Measurements from ENCODE around the gene RFX5.
A peak's percentile ranks its signal among the peaks of the same experiment; 100 is the strongest.
"Not testable (repeated sequence)": the region's sequence is repeated elsewhere in the genome, so short reads cannot be mapped to it uniquely, and the experiment has no call there.

RFX5 gene

GRCh38 chr1:151352021-151352718, 5.1 kb upstream of the RFX5 start:
- Histone ChIP-seq H3K9ac (ENCODE audit: low read length) (no peak overlapping the region), H3K9me3 (ENCODE audit: control insufficient read depth, insufficient read depth, low read depth, low read length) (peaks cover 14% of the 10 kb centered on the region), H3K4me1 (ENCODE audit: control insufficient read depth, insufficient read depth, low read length) (peaks cover 8% of the 10 kb centered on the region), H3K27ac (ENCODE audit: low read depth, low read length) (no peak overlapping the region), H3K36me3 (ENCODE audit: control insufficient read depth, insufficient read depth, low read length) (no peaks in the 10 kb centered on the region), H3K27me3 (ENCODE audit: control insufficient read depth, insufficient read depth, low read length) (no peaks in the 10 kb centered on the region), H3K4me3 (ENCODE audit: low read depth, low read length) (no peak overlapping the region)

DNA sequence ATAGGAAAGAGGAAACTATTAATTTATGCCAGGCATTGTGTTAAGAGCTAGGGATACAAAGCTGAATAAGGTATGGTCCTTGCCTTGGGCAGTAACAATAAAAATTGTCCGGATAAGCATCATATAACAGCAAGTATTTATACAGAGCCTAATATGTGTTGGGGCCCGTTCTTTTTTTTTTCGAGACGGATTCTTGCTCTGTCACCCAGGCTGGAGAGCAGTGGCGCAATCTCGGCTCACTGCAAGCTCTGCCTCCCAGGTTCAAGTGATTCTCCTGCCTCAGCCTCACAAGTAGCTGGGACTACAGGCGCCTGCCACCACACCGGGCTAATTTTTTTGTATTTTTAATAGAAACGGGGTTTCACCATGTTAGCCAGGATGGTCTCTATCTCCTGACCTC, 3.3 kb upstream of the RFX5 start:
- H3K27ac ChIP-seq (ENCODE audit: low read depth, low read length); H3K4me3 ChIP-seq (ENCODE audit: low read depth, low read length); H3K9ac ChIP-seq (ENCODE audit: low read length); H3K27me3 ChIP-seq (ENCODE audit: control insufficient read depth, insufficient read depth, low read length); H3K36me3 ChIP-seq (ENCODE audit: control insufficient read depth, insufficient read depth, low read length): not testable (repeated sequence)
- Histone ChIP-seq H3K9me3 (ENCODE audit: control insufficient read depth, insufficient read depth, low read depth, low read length) (peaks cover 14% of the 10 kb centered on the region), H3K4me1 (ENCODE audit: control insufficient read depth, insufficient read depth, low read length) (peaks cover 15% of the 10 kb centered on the region)

GRCh38 chr1:151347523-151348246, 633 bp upstream of the RFX5 start:
- no peaks in the 10 kb centered on the region for H3K27me3 ChIP-seq (ENCODE audit: control insufficient read depth, insufficient read depth, low read length)
- H3K9ac ChIP-seq (ENCODE audit: low read length) = peak overlapping the region; percentile 29
- peaks cover 30% of the 10 kb centered on the region for H3K36me3 ChIP-seq (ENCODE audit: control insufficient read depth, insufficient read depth, low read length)
- H3K4me1 ChIP-seq (ENCODE audit: control insufficient read depth, insufficient read depth, low read length) = peaks cover 15% of the 10 kb centered on the region
- H3K9me3 ChIP-seq (ENCODE audit: control insufficient read depth, insufficient read depth, low read depth, low read length) = peaks cover 14% of the 10 kb centered on the region
- peak overlapping the region; percentile 12; the same call in 1 of the 2 replicates for H3K27ac ChIP-seq (ENCODE audit: low read depth, low read length)
- peak overlapping the region; percentile 80 for H3K4me3 ChIP-seq (ENCODE audit: low read depth, low read length)

GRCh38 chr1:151346082-151346768, 827 bp downstream of the RFX5 start:
- peak overlapping the region; percentile 90 for H3K9ac ChIP-seq (ENCODE audit: low read length)
- peaks cover 37% of the 10 kb centered on the region for H3K36me3 ChIP-seq (ENCODE audit: control insufficient read depth, insufficient read depth, low read length)
- H3K27ac ChIP-seq (ENCODE audit: low read depth, low read length) = peak overlapping the region; percentile 97
- peak overlapping the region; percentile 80 for H3K4me3 ChIP-seq (ENCODE audit: low read depth, low read length)
- no peaks in the 10 kb centered on the region for H3K9me3 ChIP-seq (ENCODE audit: control insufficient read depth, insufficient read depth, low read depth, low read length)
- no peaks in the 10 kb centered on the region for H3K27me3 ChIP-seq (ENCODE audit: control insufficient read depth, insufficient read depth, low read length)
- H3K4me1 ChIP-seq (ENCODE audit: control insufficient read depth, insufficient read depth, low read length) = peaks cover 15% of the 10 kb centered on the region

- Histone ChIP-seq H3K27me3 (ENCODE audit: control insufficient read depth, insufficient read depth, low read length) (no peaks in the 10 kb centered on the region), H3K4me1 (ENCODE audit: control insufficient read depth, insufficient read depth, low read length) (peaks cover 18% of the 10 kb centered on the region), H3K9ac (ENCODE audit: low read length) (no peak overlapping the region), H3K9me3 (ENCODE audit: control insufficient read depth, insufficient read depth, low read depth, low read length) (no peaks in the 10 kb centered on the region), H3K36me3 (ENCODE audit: control insufficient read depth, insufficient read depth, low read length) (peaks cover 37% of the 10 kb centered on the region), H3K27ac (ENCODE audit: low read depth, low read length) (no peak overlapping the region), H3K4me3 (ENCODE audit: low read depth, low read length) (no peak overlapping the region)
Measured at GRCh38 chr1:151344291-151344690, 2.8 kb downstream of the RFX5 start.

DNA sequence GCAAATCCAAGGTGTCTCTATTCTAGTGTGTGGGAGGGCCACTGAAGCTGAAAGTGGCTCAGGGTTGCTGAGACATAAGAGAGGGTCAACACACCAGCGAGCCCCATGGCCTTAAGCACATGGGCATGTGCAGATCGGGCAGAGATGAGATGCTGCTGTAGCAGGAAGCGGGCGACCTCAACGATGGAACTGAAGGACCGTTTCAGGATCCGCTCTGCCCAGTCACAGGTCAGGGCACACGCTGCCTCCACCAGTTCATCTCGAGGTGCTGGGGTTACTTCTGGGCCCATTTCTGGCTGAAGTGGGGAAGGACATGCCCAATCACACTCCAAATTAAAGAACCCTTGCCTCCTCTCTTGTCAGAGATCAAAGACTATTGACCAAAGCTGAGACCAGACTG, 3.5 kb downstream of the RFX5 start:
- Histone ChIP-seq H3K4me1 (ENCODE audit: control insufficient read depth, insufficient read depth, low read length) (peaks cover 18% of the 10 kb centered on the region), H3K27me3 (ENCODE audit: control insufficient read depth, insufficient read depth, low read length) (no peaks in the 10 kb centered on the region), H3K27ac (ENCODE audit: low read depth, low read length) (no peak overlapping the region), H3K9me3 (ENCODE audit: control insufficient read depth, insufficient read depth, low read depth, low read length) (no peaks in the 10 kb centered on the region), H3K9ac (ENCODE audit: low read length) (no peak overlapping the region), H3K4me3 (ENCODE audit: low read depth, low read length) (no peak overlapping the region), H3K36me3 (ENCODE audit: control insufficient read depth, insufficient read depth, low read length) (peaks cover 37% of the 10 kb centered on the region)

- no peaks in the 10 kb centered on the region for H3K27me3 ChIP-seq (ENCODE audit: control insufficient read depth, insufficient read depth, low read length)
- peaks cover 37% of the 10 kb centered on the region for H3K36me3 ChIP-seq (ENCODE audit: control insufficient read depth, insufficient read depth, low read length)
- no peaks in the 10 kb centered on the region for H3K9me3 ChIP-seq (ENCODE audit: control insufficient read depth, insufficient read depth, low read depth, low read length)
- H3K4me1 ChIP-seq (ENCODE audit: control insufficient read depth, insufficient read depth, low read length) = peaks cover 12% of the 10 kb centered on the region
- H3K4me3 ChIP-seq (ENCODE audit: low read depth, low read length) = no peak overlapping the region
- H3K9ac ChIP-seq (ENCODE audit: low read length) = no peak overlapping the region
- H3K27ac ChIP-seq (ENCODE audit: low read depth, low read length) = no peak overlapping the region
Measured at GRCh38 chr1:151342569-151342968, 4.5 kb downstream of the RFX5 start.

DNA sequence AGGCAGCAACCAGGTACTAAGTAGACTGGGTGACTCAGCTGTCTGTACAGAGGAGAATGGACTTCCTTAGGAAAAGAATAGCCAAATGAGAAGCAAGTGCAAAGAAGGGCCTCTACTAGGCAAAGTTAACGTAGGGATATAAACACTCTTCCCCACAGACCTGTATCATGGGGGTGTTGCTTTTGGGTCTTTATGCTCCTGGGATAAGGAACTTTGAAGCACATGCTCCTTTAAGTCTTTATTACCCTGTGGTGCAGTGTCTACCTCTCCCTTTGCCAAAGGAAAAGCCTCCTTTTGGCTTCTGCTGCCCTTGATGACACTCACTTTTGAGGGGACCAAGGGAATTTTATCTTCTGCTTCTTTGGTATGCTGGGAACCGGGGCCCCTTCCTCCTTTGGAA, 5.0 kb downstream of the RFX5 start:
- Histone ChIP-seq H3K9ac (ENCODE audit: low read length) (no peak overlapping the region), H3K9me3 (ENCODE audit: control insufficient read depth, insufficient read depth, low read depth, low read length) (no peaks in the 10 kb centered on the region), H3K27me3 (ENCODE audit: control insufficient read depth, insufficient read depth, low read length) (no peaks in the 10 kb centered on the region), H3K4me3 (ENCODE audit: low read depth, low read length) (no peak overlapping the region), H3K4me1 (ENCODE audit: control insufficient read depth, insufficient read depth, low read length) (peaks cover 10% of the 10 kb centered on the region; the same call in 1 of the 2 replicates), H3K27ac (ENCODE audit: low read depth, low read length) (no peak overlapping the region), H3K36me3 (ENCODE audit: control insufficient read depth, insufficient read depth, low read length) (peaks cover 37% of the 10 kb centered on the region)

DNA sequence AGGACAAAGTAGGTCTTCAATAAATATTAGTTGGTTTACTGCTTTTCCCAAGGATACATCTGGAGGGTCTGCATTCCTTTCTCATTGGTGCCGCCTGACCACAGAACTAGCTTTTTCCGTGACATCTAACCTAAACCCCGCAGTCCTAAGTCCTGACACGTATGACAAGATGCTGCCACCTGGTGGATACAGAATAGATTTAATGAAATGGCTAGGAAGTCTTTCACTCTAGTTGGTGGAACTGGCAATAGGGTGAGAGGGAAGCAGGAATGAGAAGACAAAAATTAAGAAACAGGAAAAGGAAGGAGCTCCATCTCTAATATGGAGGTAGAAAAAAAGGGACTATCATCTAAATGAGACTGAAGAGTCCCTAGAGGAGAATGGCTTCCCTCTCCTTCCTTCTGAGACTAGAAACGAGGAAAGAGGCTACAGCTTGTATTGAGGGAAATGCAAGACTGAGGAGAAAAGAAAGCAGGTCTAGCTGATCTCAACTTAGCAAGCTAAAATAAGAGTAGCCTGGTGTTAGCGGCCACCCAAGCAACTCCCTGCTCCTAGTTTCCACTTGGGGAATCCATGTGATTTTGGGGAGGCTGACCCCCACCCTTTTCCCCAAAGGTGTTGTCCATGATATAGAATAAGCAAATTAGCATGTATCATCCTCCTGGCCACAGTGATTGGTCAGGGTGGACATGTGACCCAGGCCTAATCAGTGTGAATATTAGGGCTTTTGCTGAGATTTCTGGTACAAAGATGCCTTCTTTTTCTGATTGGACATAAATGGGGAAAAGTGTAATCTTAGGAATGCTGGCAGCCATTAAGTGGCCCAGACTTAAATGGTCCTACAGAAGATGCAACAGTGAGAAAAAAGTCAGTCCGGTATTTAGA, 5.9 kb downstream of the RFX5 start:
- Histone ChIP-seq H3K4me1 (ENCODE audit: control insufficient read depth, insufficient read depth, low read length) (peaks cover 8% of the 10 kb centered on the region; the same call in 1 of the 2 replicates), H3K36me3 (ENCODE audit: control insufficient read depth, insufficient read depth, low read length) (peaks cover 37% of the 10 kb centered on the region), H3K27me3 (ENCODE audit: control insufficient read depth, insufficient read depth, low read length) (no peaks in the 10 kb centered on the region), H3K27ac (ENCODE audit: low read depth, low read length) (no peak overlapping the region), H3K9me3 (ENCODE audit: control insufficient read depth, insufficient read depth, low read depth, low read length) (no peaks in the 10 kb centered on the region), H3K4me3 (ENCODE audit: low read depth, low read length) (no peak overlapping the region), H3K9ac (ENCODE audit: low read length) (no peak overlapping the region)

DNA sequence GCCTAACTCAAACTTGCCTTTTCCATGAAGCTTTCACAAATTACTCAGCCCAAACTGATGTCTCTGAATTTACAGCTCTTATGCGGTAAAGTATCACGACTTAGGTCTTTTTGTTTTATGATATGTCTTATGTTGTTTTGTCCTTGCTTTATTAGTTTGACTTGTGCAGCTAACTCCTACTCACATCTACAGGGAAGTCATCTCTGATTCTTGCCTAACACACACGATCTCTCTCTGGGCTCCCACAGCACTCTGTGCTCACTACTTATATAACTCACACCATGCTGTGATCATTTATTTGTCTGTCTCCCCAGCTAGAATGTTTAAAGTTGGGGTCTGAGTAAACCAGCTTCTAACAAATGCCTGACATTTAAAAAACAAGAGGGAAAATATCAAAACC, 10.5 kb downstream of the RFX5 start:
- Histone ChIP-seq H3K27me3 (ENCODE audit: control insufficient read depth, insufficient read depth, low read length) (no peaks in the 10 kb centered on the region), H3K27ac (ENCODE audit: low read depth, low read length) (no peak overlapping the region), H3K9ac (ENCODE audit: low read length) (no peak overlapping the region), H3K9me3 (ENCODE audit: control insufficient read depth, insufficient read depth, low read depth, low read length) (no peaks in the 10 kb centered on the region), H3K4me1 (ENCODE audit: control insufficient read depth, insufficient read depth, low read length) (0 out of 2 replicates have a peak, but pooled peaks cover 3% of the 10 kb centered on the region), H3K4me3 (ENCODE audit: low read depth, low read length) (no peak overlapping the region), H3K36me3 (ENCODE audit: control insufficient read depth, insufficient read depth, low read length) (no peaks in the 10 kb centered on the region)

Measured in HUES6 (cell line).